Activated T-cell treated with anti-CD3 and anti-CD28 coated beads, Interleukin-2, amount 50 U/mL, for 4 hours (primary cell): Measurements from ENCODE around the gene ADAMTSL1. TPM values are rescaled to one million over a fixed set of nuclear protein-coding genes. Genes with fewer than 3 reads are reported as not detected.

Source experiments
- ATAC-seq, 2 donors: fragments of 200-7000 bp; cut with Tn5 transposase; one replicate each; pipeline ENCODE4 v1.10.0; 2021
- DNase-seq: peaks from one replicate; pipeline ENCODE4 v3.0.0-alpha.2; 2020
- H3K27me3 Mint-ChIP-seq: one replicate; pipeline ENCODE4 v1.8.0; 2021; ENCODE audit warnings: low read depth, mixed read lengths
- H3K36me3 Mint-ChIP-seq: one replicate; pipeline ENCODE4 v1.8.0; 2022; ENCODE audit warnings: mixed read lengths; ENCODE audit not compliant: insufficient read depth
- H3K4me1 Mint-ChIP-seq: one replicate; pipeline ENCODE4 v1.8.0; 2021; ENCODE audit warnings: low read depth, mixed read lengths
- H3K4me3 Mint-ChIP-seq: one replicate; pipeline ENCODE4 v1.8.0; 2021; ENCODE audit warnings: mild to moderate bottlenecking, moderate library complexity, mixed read lengths
- H3K9me3 Mint-ChIP-seq: one replicate; pipeline ENCODE4 v1.8.0; 2021; ENCODE audit warnings: mixed read lengths
- total RNA-seq, 3 donors: library from RNA; stranded (reverse); gene quantifications; one replicate each; pipeline ENCODE4 v1.2.1, GENCODE V29; 2021

Gene ADAMTSL1
- total RNA-seq, 3 donors from 2014 or later, result not detected

DNA sequence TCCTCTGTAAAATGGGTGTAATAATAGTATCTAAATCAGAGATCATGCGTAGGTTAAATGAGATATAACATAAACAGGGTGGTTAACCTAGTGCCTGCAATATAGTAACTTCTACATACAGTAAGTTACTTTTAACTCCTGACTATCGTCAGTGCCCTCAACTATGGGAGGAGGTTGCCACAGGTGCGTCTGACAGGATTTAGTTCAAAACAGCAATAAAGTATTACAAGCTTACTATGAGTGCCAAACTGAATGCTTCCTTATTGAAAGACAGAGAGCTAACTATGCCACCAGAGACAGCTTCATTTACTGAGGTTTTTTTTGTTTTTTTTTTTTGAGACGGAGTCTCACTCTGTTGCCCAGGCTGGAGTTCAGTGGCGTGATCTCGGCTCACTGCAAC is 209.0 kb downstream of the ADAMTSL1 start:
- Mint-ChIP-seq H3K4me3 (no peak overlapping the region), H3K9me3 (no peaks in the 10 kb centered on the region), H3K4me1 (no peaks in the 10 kb centered on the region), H3K36me3 (no peaks in the 10 kb centered on the region), H3K27me3 (no peaks in the 10 kb centered on the region)
- ATAC-seq (no peak), DNase-seq (no peak)

DNA sequence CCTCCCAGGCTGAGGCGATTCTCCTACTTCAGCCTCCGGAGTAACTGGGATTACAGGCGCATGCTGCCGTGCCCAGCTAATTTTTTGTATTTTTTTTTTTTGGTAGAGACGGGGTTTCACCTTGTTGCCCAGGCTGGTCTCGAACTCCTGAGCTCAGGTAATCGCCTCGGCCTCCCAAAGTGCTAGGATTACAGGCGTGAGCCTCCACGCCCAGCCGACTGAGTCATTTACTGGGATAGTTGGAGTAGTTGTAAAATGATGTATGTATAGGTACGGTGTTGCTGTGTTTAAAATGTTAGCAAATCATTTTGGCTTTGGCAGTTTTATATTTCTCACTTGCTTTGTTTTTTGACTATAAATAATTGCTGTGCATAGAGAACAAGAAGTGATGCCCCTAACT is 209.4 kb downstream of the ADAMTSL1 start:
- DNase-seq (no peak), ATAC-seq (no peak)
- no peak overlapping the region for H3K4me3 Mint-ChIP-seq
- H3K36me3 Mint-ChIP-seq, result no peaks in the 10 kb centered on the region
- H3K27me3 Mint-ChIP-seq, result no peaks in the 10 kb centered on the region
- H3K9me3 Mint-ChIP-seq, result no peaks in the 10 kb centered on the region
- no peaks in the 10 kb centered on the region for H3K4me1 Mint-ChIP-seq

GRCh38 chr9:18683851-18684250 is 209.9 kb downstream of the ADAMTSL1 start:
- DNase-seq (no peak), ATAC-seq (no peak)
- H3K4me3 Mint-ChIP-seq, result no peak overlapping the region
- no peaks in the 10 kb centered on the region for H3K36me3 Mint-ChIP-seq
- no peaks in the 10 kb centered on the region for H3K27me3 Mint-ChIP-seq
- no peaks in the 10 kb centered on the region for H3K4me1 Mint-ChIP-seq
- H3K9me3 Mint-ChIP-seq, result no peaks in the 10 kb centered on the region

- DNase-seq (no peak), ATAC-seq (no peak)
- H3K4me3 Mint-ChIP-seq, result no peak overlapping the region
- H3K36me3 Mint-ChIP-seq, result no peaks in the 10 kb centered on the region
- H3K9me3 Mint-ChIP-seq, result no peaks in the 10 kb centered on the region
- no peaks in the 10 kb centered on the region for H3K27me3 Mint-ChIP-seq
- H3K4me1 Mint-ChIP-seq, result no peaks in the 10 kb centered on the region
Measured at GRCh38 chr9:18684593-18685317, 210.8 kb downstream of the ADAMTSL1 start.

GRCh38 chr9:18688581-18689565 is 214.9 kb downstream of the ADAMTSL1 start:
- H3K9me3 Mint-ChIP-seq, result peaks cover 3% of the 10 kb centered on the region
- no peaks in the 10 kb centered on the region for H3K36me3 Mint-ChIP-seq
- no peaks in the 10 kb centered on the region for H3K27me3 Mint-ChIP-seq
- no peak overlapping the region for H3K4me3 Mint-ChIP-seq
- no peak for ATAC-seq
- no peaks in the 10 kb centered on the region for H3K4me1 Mint-ChIP-seq
- DNase-seq, result no peak

GRCh38 chr9:18689921-18690320 is 216.0 kb downstream of the ADAMTSL1 start:
- DNase-seq (no peak), ATAC-seq (no peak)
- Mint-ChIP-seq H3K9me3 (peaks cover 10% of the 10 kb centered on the region), H3K4me3 (no peak overlapping the region), H3K27me3 (no peaks in the 10 kb centered on the region), H3K4me1 (no peaks in the 10 kb centered on the region), H3K36me3 (no peaks in the 10 kb centered on the region)

DNA sequence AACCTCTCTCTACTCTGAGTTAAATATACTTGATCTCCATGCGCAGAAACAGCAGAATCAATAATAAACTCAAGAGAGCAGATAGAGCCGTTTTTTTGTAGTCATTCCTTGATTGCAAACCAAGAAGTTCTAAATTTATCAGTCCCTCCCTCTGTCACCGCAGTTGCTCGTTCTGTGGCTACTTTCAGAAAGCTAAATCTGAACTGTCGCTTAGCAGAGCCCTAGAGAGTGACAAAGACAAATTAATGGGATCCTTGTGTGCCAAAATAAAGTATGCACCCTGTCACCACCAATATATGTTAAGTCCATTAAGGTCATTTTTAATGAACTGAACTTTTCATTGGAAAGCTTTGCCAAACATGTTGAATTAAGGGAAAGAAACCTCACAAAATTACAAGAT is 218.3 kb downstream of the ADAMTSL1 start:
- no peak overlapping the region for H3K4me3 Mint-ChIP-seq
- no peaks in the 10 kb centered on the region for H3K36me3 Mint-ChIP-seq
- H3K27me3 Mint-ChIP-seq, result no peaks in the 10 kb centered on the region
- ATAC-seq (no peak), DNase-seq (no peak)
- no peaks in the 10 kb centered on the region for H3K4me1 Mint-ChIP-seq
- peaks cover 22% of the 10 kb centered on the region for H3K9me3 Mint-ChIP-seq

DNA sequence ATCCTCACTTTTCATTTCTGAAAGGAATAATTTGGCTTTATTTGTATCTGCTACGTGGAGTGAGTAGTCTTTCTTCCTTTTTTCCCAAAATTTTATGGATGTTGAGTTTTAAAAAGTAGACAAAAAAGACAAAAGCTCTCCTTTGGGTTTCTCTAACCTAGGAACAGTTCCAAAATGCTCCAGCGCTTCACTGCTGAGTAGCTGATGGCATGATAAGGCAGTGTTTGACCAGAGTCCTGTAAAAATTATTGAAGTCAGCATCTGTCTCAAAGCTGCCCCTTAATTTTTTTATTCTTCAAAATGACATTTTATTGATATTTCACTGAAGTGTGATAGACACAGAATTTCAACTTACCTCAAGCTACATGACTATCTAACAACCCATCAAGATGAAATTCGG is 219.0 kb downstream of the ADAMTSL1 start:
- DNase-seq (no peak), ATAC-seq (no peak)
- no peaks in the 10 kb centered on the region for H3K36me3 Mint-ChIP-seq
- H3K27me3 Mint-ChIP-seq, result no peaks in the 10 kb centered on the region
- no peak overlapping the region for H3K4me3 Mint-ChIP-seq
- no peaks in the 10 kb centered on the region for H3K4me1 Mint-ChIP-seq
- peaks cover 22% of the 10 kb centered on the region for H3K9me3 Mint-ChIP-seq

GRCh38 chr9:18694959-18695668 is 221.2 kb downstream of the ADAMTSL1 start:
- ATAC-seq, result no peak
- no peak for DNase-seq
- no peaks in the 10 kb centered on the region for H3K27me3 Mint-ChIP-seq
- H3K36me3 Mint-ChIP-seq, result no peaks in the 10 kb centered on the region
- no peak overlapping the region for H3K4me3 Mint-ChIP-seq
- peaks cover 22% of the 10 kb centered on the region for H3K9me3 Mint-ChIP-seq
- H3K4me1 Mint-ChIP-seq, result no peaks in the 10 kb centered on the region

DNA sequence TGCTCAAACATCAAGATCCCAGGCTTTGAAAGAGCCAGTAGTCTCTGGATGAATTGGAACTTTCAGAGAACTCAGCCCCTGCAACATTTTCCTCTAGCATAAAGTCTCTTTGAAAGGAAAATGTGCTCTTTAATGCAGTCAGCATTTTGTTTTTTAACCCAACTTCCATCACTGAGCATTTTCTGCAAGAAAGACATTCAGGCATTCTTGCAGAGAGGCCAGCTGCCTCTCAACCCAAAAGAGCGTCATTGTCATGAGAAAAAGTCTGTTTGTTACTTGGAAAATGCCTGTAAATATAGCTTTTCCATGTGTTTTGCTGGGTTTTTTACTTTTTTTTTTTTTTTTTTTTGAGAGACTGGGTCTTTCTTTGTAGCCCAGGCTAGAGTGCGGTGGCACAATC is 225.0 kb downstream of the ADAMTSL1 start:
- H3K4me3 Mint-ChIP-seq, result no peak overlapping the region
- DNase-seq (no peak), ATAC-seq (no peak)
- H3K36me3 Mint-ChIP-seq, result no peaks in the 10 kb centered on the region
- no peaks in the 10 kb centered on the region for H3K4me1 Mint-ChIP-seq
- H3K9me3 Mint-ChIP-seq, result peaks cover 25% of the 10 kb centered on the region
- peaks cover 2% of the 10 kb centered on the region for H3K27me3 Mint-ChIP-seq

DNA sequence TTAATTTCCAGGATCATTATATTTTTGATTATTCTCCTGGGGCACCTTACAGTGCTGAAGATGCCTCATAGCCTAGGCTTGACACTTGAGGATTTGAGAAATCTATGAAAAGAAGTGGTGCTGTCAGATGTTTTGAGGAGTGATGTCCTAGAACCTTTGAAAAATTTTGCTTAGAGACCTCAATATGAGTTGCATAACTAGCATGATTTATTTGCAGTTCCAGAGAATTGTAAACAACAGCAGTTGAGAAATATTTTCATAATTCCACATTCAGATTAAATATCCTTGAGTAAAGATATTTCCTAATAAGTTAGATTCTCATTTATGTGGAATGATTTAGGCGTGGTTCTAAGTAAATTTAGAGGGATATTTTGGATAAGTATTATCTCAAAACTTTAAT is 225.8 kb downstream of the ADAMTSL1 start:
- Mint-ChIP-seq H3K4me1 (no peaks in the 10 kb centered on the region), H3K9me3 (peaks cover 19% of the 10 kb centered on the region), H3K4me3 (no peak overlapping the region), H3K36me3 (no peaks in the 10 kb centered on the region), H3K27me3 (peaks cover 2% of the 10 kb centered on the region)
- DNase-seq, result no peak
- no peak for ATAC-seq

DNA sequence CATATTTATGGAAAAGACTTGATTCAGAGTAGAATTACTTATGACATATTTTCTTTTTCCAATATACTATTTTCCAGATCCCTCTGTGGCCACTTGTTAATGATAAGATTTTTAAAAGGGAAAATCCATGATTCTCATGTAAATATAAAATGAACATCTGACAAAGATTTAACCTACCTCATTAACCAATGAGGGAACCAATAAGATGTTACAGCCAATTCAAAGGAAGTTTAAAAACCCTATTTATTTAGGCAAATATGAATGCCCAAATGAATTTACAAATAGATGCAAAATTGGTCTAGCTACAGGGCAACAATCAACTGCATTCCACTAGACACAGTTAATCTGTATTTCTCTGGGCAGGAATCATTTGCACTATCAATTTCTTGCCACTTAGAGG is 226.8 kb downstream of the ADAMTSL1 start:
- Mint-ChIP-seq H3K4me3 (no peak overlapping the region), H3K9me3 (peaks cover 14% of the 10 kb centered on the region), H3K27me3 (peaks cover 2% of the 10 kb centered on the region)

GRCh38 chr9:18703151-18703900 is 229.4 kb downstream of the ADAMTSL1 start:
- H3K27me3 Mint-ChIP-seq, result peaks cover 2% of the 10 kb centered on the region
- no peak for DNase-seq
- H3K4me1 Mint-ChIP-seq, result no peaks in the 10 kb centered on the region
- H3K9me3 Mint-ChIP-seq, result peaks cover 7% of the 10 kb centered on the region
- no peak overlapping the region for H3K4me3 Mint-ChIP-seq
- ATAC-seq, result no peak
- H3K36me3 Mint-ChIP-seq, result no peaks in the 10 kb centered on the region

More for the DNA sequence above, 226.8 kb downstream of the ADAMTSL1 start:
- H3K36me3 Mint-ChIP-seq, result no peaks in the 10 kb centered on the region
- DNase-seq, result no peak
- ATAC-seq, result no peak
- no peaks in the 10 kb centered on the region for H3K4me1 Mint-ChIP-seq

DNA sequence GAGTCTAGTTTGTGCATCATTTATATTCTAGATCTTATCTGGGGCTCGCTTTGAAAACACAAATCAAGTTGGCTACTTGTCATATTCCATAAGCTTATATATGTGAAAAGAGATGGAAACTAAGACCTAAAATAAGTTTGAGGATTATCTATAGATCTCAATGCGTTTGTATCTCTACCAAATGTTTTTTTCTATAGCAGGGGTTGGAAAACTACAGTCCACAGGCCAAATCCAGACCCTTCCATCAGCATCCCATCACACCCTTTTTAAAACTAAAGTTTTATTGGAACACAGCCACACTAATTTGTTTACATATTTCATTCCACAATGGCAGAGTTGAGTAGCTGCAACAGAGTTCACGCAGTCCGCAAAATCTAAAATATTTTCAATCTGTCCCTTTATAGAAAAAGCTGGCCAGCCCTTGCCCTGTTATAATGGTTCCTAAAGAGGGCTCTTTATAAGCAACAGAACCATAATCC is 230.0 kb downstream of the ADAMTSL1 start:
- no peaks in the 10 kb centered on the region for H3K36me3 Mint-ChIP-seq
- no peaks in the 10 kb centered on the region for H3K4me1 Mint-ChIP-seq
- DNase-seq (no peak), ATAC-seq (no peak)
- no peak overlapping the region for H3K4me3 Mint-ChIP-seq
- H3K27me3 Mint-ChIP-seq, result peaks cover 2% of the 10 kb centered on the region
- H3K9me3 Mint-ChIP-seq, result peaks cover 7% of the 10 kb centered on the region
